HepG2 (cell line): ENCODE results near the gene RTP2. TPM values are rescaled to one million over a fixed set of nuclear protein-coding genes. Genes with fewer than 3 reads are reported as not detected.

ENCODE experiments used
- ARNTL ChIP-seq: sonication (generic); formaldehyde crosslinking; IDR thresholded peaks from 2 replicates; pipeline ENCODE4 v1.4.0; 2020; ENCODE audit warnings: mild to moderate bottlenecking, missing genetic modification reagents
- FOXK2 ChIP-seq: fragments of 450-650 bp; IDR thresholded peaks from 2 replicates; pipeline ENCODE4 v1.6.1; 2016
- HBP1 ChIP-seq: IDR thresholded peaks from 2 replicates; pipeline ENCODE4 v1.6.1; 2016; ENCODE audit warnings: low read depth, control low read depth
- HOXA5 ChIP-seq: sonication (generic); formaldehyde crosslinking; IDR thresholded peaks from 2 replicates; pipeline ENCODE4 v1.4.0; 2020; ENCODE audit warnings: missing genetic modification reagents
- MXI1 ChIP-seq: IDR thresholded peaks from 3 replicates; pipeline ENCODE4 v1.6.1; 2012; ENCODE audit warnings: low read depth, low read length, inconsistent platforms, borderline replicate concordance
- NCOA1 ChIP-seq: sonication (generic); formaldehyde crosslinking; IDR thresholded peaks from 2 replicates; pipeline ENCODE4 v1.9.0; 2021; ENCODE audit warnings: missing genetic modification reagents
- NR2F6 ChIP-seq, 2 experiments: IDR thresholded peaks; 2 replicates each; pipeline ENCODE4 v1.6.1; 2016; ENCODE audit warnings: antibody characterized with exemption in 1 of 2, mild to moderate bottlenecking in 1 of 2
- PATZ1 ChIP-seq: sonication (generic); formaldehyde crosslinking; IDR thresholded peaks from 2 replicates; pipeline ENCODE4 v1.4.0; 2020; ENCODE audit warnings: missing genetic modification reagents
- PAX8 ChIP-seq: sonication (generic); formaldehyde crosslinking; IDR thresholded peaks from 2 replicates; pipeline ENCODE4 v1.8.0; 2022; ENCODE audit warnings: mild to moderate bottlenecking, missing genetic modification reagents, borderline replicate concordance
- POLR2AphosphoS2 ChIP-seq: IDR thresholded peaks from 2 replicates; pipeline ENCODE4 v1.6.1; 2011; ENCODE audit warnings: low read depth, low read length, improper control_type of control experiment
- REST ChIP-seq, 2 experiments: IDR thresholded peaks; 2 replicates each; pipeline ENCODE4 v1.6.1; 2011 to 2012; ENCODE audit warnings: low read length in 2 of 2, borderline replicate concordance in 1 of 2, low read depth in 1 of 2, mild to moderate bottlenecking in 1 of 2, moderate library complexity in 1 of 2
- SNAPC2 ChIP-seq: sonication (generic); formaldehyde crosslinking; IDR thresholded peaks from 2 replicates; pipeline ENCODE4 v1.8.1; 2022; ENCODE audit warnings: mild to moderate bottlenecking, missing genetic modification reagents
- TERF1 ChIP-seq: sonication (generic); formaldehyde crosslinking; IDR thresholded peaks from 2 replicates; pipeline ENCODE4 v1.8.0; 2022; ENCODE audit warnings: mild to moderate bottlenecking, missing genetic modification reagents, moderate library complexity
- ZIK1 ChIP-seq: sonication (generic); formaldehyde crosslinking; IDR thresholded peaks from 2 replicates; pipeline ENCODE4 v1.5.0; 2020; ENCODE audit warnings: mild to moderate bottlenecking, low read depth, missing genetic modification reagents, borderline replicate concordance
- ZNF543 ChIP-seq: sonication (generic); formaldehyde crosslinking; IDR thresholded peaks from 2 replicates; pipeline ENCODE4 v1.4.0; 2020; ENCODE audit warnings: mild to moderate bottlenecking, missing genetic modification reagents
- ZNF614 ChIP-seq: IDR thresholded peaks from 2 replicates; pipeline ENCODE4 v1.6.1; 2018; ENCODE audit warnings: missing biosample characterization, missing genetic modification reagents, inconsistent platforms, borderline replicate concordance
- ZNF710 ChIP-seq: sonication (generic); formaldehyde crosslinking; IDR thresholded peaks from 2 replicates; pipeline ENCODE4 v1.5.0; 2020; ENCODE audit warnings: mild to moderate bottlenecking, missing genetic modification reagents, borderline replicate concordance
- ZNF816 ChIP-seq: sonication (generic); formaldehyde crosslinking; IDR thresholded peaks from 2 replicates; pipeline ENCODE4 v1.8.0; 2022; ENCODE audit warnings: missing genetic modification reagents, mild to moderate bottlenecking, borderline replicate concordance
- polyA plus RNA-seq, 8 experiments: library from polyadenylated mRNA; depleted of rRNA in 3 of 8; stranded (reverse) in 7 of 8; unstranded in 1 of 8; fragments of >200 nt; fragmentation: Illumina TruSeq in 4 of 8; extraction: Trizol in 4 of 8; gene quantifications; 2 replicates each; pipeline versions ENCODE4 v1.2.1 to v1.2.3, GENCODE V29; 2011 to 2016; ENCODE audit warnings: low read depth in 4 of 8, missing spikeins in 1 of 8, mixed read lengths in 1 of 8; ENCODE audit not compliant: insufficient read depth in 1 of 8
- total RNA-seq, 5 experiments: library from RNA; depleted of rRNA; stranded (reverse); fragments of >200 nt; fragmentation: Illumina TruSeq; extraction: Trizol; gene quantifications; 2 replicates each; pipeline ENCODE4 v1.2.3, GENCODE V29; 2016; ENCODE audit warnings: low read depth in 1 of 5

RTP2 gene
- total and polyA plus RNA-seq, 2 of the 13 experiments (the other 11 are each of a cell fraction or from before 2014, with no cell fraction given), result not detected

GRCh38 chr3:187719628-187720336, 17.4 kb upstream of the RTP2 start (continued):
- TF ChIP-seq ZIK1 (CRISPR knock-in tag) (no peak), NR2F6 (IDR thresholded peaks at IDR 0.05) (peak; percentile 74), NR2F6 (CRISPR knock-in tag; IDR thresholded peaks at IDR 0.05) (no peak), ZNF816 (CRISPR knock-in tag) (no peak), SNAPC2 (CRISPR knock-in tag) (peak; percentile 55; the same call in 1 of the 2 replicates), NCOA1 (0 out of 2 replicates have a peak, but pooled peaks have one; percentile 54), PAX8 (CRISPR knock-in tag) (no peak), HOXA5 (CRISPR knock-in tag) (peak; percentile 48; the same call in 1 of the 2 replicates), MXI1 (peak; percentile 35; the same call in 1 of the 3 replicates), TERF1 (CRISPR knock-in tag) (no peak), POLR2AphosphoS2 (no peak), ZNF710 (CRISPR knock-in tag) (peak; percentile 82), REST (IDR thresholded peaks at IDR 0.05; ENCODE audit: borderline replicate concordance in 1 of 2, low read depth in 1 of 2, low read length in 2 of 2) (0 out of 4 replicates have a peak, but pooled peaks of 1 of the 2 experiments have one; percentile 17), ARNTL (no peak; the same call in 1 of the 2 replicates), ZNF543 (CRISPR knock-in tag) (peak; percentile 91), HBP1 (CRISPR knock-in tag) (no peak), PATZ1 (CRISPR knock-in tag) (peak; percentile 85), FOXK2 (no peak), ZNF614 (CRISPR knock-in tag) (peak; percentile 40; the same call in 1 of the 2 replicates)
